Stimulated activated memory B cell treated with anti-CD40 and anti-IgM and Interleukin-4, amounts not matched to agents 10 μg/mL and 1 μg/mL and 100 μg/mL, for 72 hours (primary cell): Measurements from ENCODE around the gene GRK2.
A peak's percentile ranks its signal among the peaks of the same experiment; 100 is the strongest.

ENCODE experiments used
- ATAC-seq: fragments of 150-1000 bp; cut with Tn5 transposase; 2 replicates; pipeline ENCODE4 v1.10.0; 2021
- H3K27ac Mint-ChIP-seq: one replicate; pipeline ENCODE4 v1.8.0; 2022; ENCODE audit warnings: mild to moderate bottlenecking, mixed read lengths
- H3K27me3 Mint-ChIP-seq: one replicate; pipeline ENCODE4 v1.8.0; 2022; ENCODE audit warnings: mixed read lengths
- H3K36me3 Mint-ChIP-seq: one replicate; pipeline ENCODE4 v1.8.0; 2022; ENCODE audit warnings: mixed read lengths
- H3K4me1 Mint-ChIP-seq: one replicate; pipeline ENCODE4 v1.8.0; 2022; ENCODE audit warnings: mixed read lengths
- H3K4me3 Mint-ChIP-seq: one replicate; pipeline ENCODE4 v1.8.0; 2022; ENCODE audit warnings: mild to moderate bottlenecking, moderate library complexity, mixed read lengths
- H3K9me3 Mint-ChIP-seq: one replicate; pipeline ENCODE4 v1.8.0; 2022; ENCODE audit warnings: mixed read lengths

The GRK2 gene

GRCh38 chr11:67281552-67282150 lies 15.4 kb downstream of the GRK2 start:
- no peaks in the 10 kb centered on the region for H3K9me3 Mint-ChIP-seq
- H3K27ac Mint-ChIP-seq, result peak overlapping the region; percentile 60
- no peaks in the 10 kb centered on the region for H3K27me3 Mint-ChIP-seq
- peaks cover 63% of the 10 kb centered on the region for H3K36me3 Mint-ChIP-seq
- no peak for ATAC-seq
- H3K4me1 Mint-ChIP-seq, result peaks cover 54% of the 10 kb centered on the region
- H3K4me3 Mint-ChIP-seq, result no peak overlapping the region

- Mint-ChIP-seq H3K27ac (peak overlapping the region; percentile 60), H3K36me3 (peaks cover 65% of the 10 kb centered on the region), H3K4me3 (no peak overlapping the region), H3K27me3 (no peaks in the 10 kb centered on the region), H3K9me3 (no peaks in the 10 kb centered on the region), H3K4me1 (peaks cover 54% of the 10 kb centered on the region)
- ATAC-seq, result no peak
Observed at GRCh38 chr11:67282155-67282875, 16.0 kb downstream of the GRK2 start.

- Mint-ChIP-seq H3K9me3 (no peaks in the 10 kb centered on the region), H3K4me3 (no peak overlapping the region), H3K27me3 (no peaks in the 10 kb centered on the region), H3K4me1 (peaks cover 54% of the 10 kb centered on the region), H3K27ac (peak overlapping the region; percentile 60), H3K36me3 (peaks cover 65% of the 10 kb centered on the region)
- ATAC-seq, result no peak
Observed at GRCh38 chr11:67282876-67283371, 16.7 kb downstream of the GRK2 start.

- no peaks in the 10 kb centered on the region for H3K27me3 Mint-ChIP-seq
- H3K27ac Mint-ChIP-seq, result no peak overlapping the region
- H3K36me3 Mint-ChIP-seq, result peaks cover 65% of the 10 kb centered on the region
- H3K4me1 Mint-ChIP-seq, result peaks cover 51% of the 10 kb centered on the region
- no peak for ATAC-seq
- H3K9me3 Mint-ChIP-seq, result no peaks in the 10 kb centered on the region
- no peak overlapping the region for H3K4me3 Mint-ChIP-seq
Observed at GRCh38 chr11:67283481-67283963, 17.2 kb downstream of the GRK2 start.

- no peak overlapping the region for H3K27ac Mint-ChIP-seq
- peaks cover 56% of the 10 kb centered on the region for H3K36me3 Mint-ChIP-seq
- H3K9me3 Mint-ChIP-seq, result no peaks in the 10 kb centered on the region
- peak overlapping the region; percentile 30 for H3K4me3 Mint-ChIP-seq
- H3K27me3 Mint-ChIP-seq, result no peaks in the 10 kb centered on the region
- ATAC-seq, result no peak
- H3K4me1 Mint-ChIP-seq, result peaks cover 41% of the 10 kb centered on the region
Observed at GRCh38 chr11:67284811-67285540, 18.7 kb downstream of the GRK2 start.

- no peak for ATAC-seq
- H3K4me1 Mint-ChIP-seq, result peaks cover 45% of the 10 kb centered on the region
Observed at GRCh38 chr11:67285541-67286498, 19.5 kb downstream of the GRK2 start.

GRCh38 chr11:67286621-67287333 lies 20.5 kb downstream of the GRK2 start:
- H3K36me3 Mint-ChIP-seq, result peaks cover 47% of the 10 kb centered on the region
- ATAC-seq, result no peak
- peaks cover 46% of the 10 kb centered on the region for H3K4me1 Mint-ChIP-seq
- H3K27me3 Mint-ChIP-seq, result no peaks in the 10 kb centered on the region
- peak overlapping the region; percentile 91 for H3K27ac Mint-ChIP-seq
- H3K4me3 Mint-ChIP-seq, result peak overlapping the region; percentile 61
- no peaks in the 10 kb centered on the region for H3K9me3 Mint-ChIP-seq

More at GRCh38 chr11:67285541-67286498, 19.5 kb downstream of the GRK2 start:
- Mint-ChIP-seq H3K4me3 (no peak overlapping the region), H3K36me3 (peaks cover 52% of the 10 kb centered on the region), H3K9me3 (no peaks in the 10 kb centered on the region), H3K27me3 (no peaks in the 10 kb centered on the region), H3K27ac (peak overlapping the region; percentile 91)

GRCh38 chr11:67287355-67288197 lies 21.3 kb downstream of the GRK2 start:
- Mint-ChIP-seq H3K4me3 (peak overlapping the region; percentile 61), H3K36me3 (peaks cover 44% of the 10 kb centered on the region), H3K9me3 (no peaks in the 10 kb centered on the region), H3K27ac (peak overlapping the region; percentile 91), H3K27me3 (no peaks in the 10 kb centered on the region), H3K4me1 (peaks cover 47% of the 10 kb centered on the region)
- no peak for ATAC-seq

GRCh38 chr11:67288198-67288451 lies 21.9 kb downstream of the GRK2 start:
- no peaks in the 10 kb centered on the region for H3K9me3 Mint-ChIP-seq
- peak; percentile 1 for ATAC-seq
- peak overlapping the region; percentile 61 for H3K4me3 Mint-ChIP-seq
- H3K36me3 Mint-ChIP-seq, result peaks cover 44% of the 10 kb centered on the region
- H3K27ac Mint-ChIP-seq, result peak overlapping the region; percentile 91
- peaks cover 52% of the 10 kb centered on the region for H3K4me1 Mint-ChIP-seq
- H3K27me3 Mint-ChIP-seq, result no peaks in the 10 kb centered on the region

- Mint-ChIP-seq H3K9me3 (no peaks in the 10 kb centered on the region), H3K4me1 (peaks cover 53% of the 10 kb centered on the region), H3K36me3 (peaks cover 42% of the 10 kb centered on the region), H3K4me3 (peak overlapping the region; percentile 61), H3K27ac (peak overlapping the region; percentile 91), H3K27me3 (no peaks in the 10 kb centered on the region)
- peak; percentile 90 for ATAC-seq
Observed at GRCh38 chr11:67288452-67289225, 22.4 kb downstream of the GRK2 start.

- Mint-ChIP-seq H3K4me1 (peaks cover 53% of the 10 kb centered on the region), H3K36me3 (peaks cover 42% of the 10 kb centered on the region), H3K4me3 (peak within 1 kb of the TSS; percentile 98), H3K27me3 (no peaks in the 10 kb centered on the region), H3K9me3 (no peaks in the 10 kb centered on the region), H3K27ac (peak within 1 kb of the TSS; percentile 95)
- ATAC-seq, result peak; percentile 74
Observed at GRCh38 chr11:67289226-67289650, 23.0 kb downstream of the GRK2 start, which contains the start of gene ANKRD13D. Gene ANKRD13D, plus strand, starts transcription at chr11:67289303. Its CDS starts 158 bp downstream, at chr11:67289461.

- Mint-ChIP-seq H3K36me3 (peaks cover 46% of the 10 kb centered on the region), H3K4me3 (peak overlapping the region; percentile 98), H3K9me3 (no peaks in the 10 kb centered on the region), H3K27me3 (no peaks in the 10 kb centered on the region), H3K4me1 (peaks cover 53% of the 10 kb centered on the region), H3K27ac (peak overlapping the region; percentile 95)
- no peak for ATAC-seq
Observed at GRCh38 chr11:67289651-67290479, 23.6 kb downstream of the GRK2 start.
